ENCODE results near the gene SLC35A5.
"Not testable (repeated sequence)": the region's sequence is repeated elsewhere in the genome, so short reads cannot be mapped to it uniquely, and the experiment has no call there.

- not testable (repeated sequence) for TF ChIP-seq CTCF (IDR thresholded peaks at IDR 0.05); MYBL2 (CRISPR knock-in tag; IDR thresholded peaks at IDR 0.05); JUN (CRISPR knock-in tag; IDR thresholded peaks at IDR 0.05)
Observed at GRCh38 chr3:112518970-112519369, 42.9 kb upstream of the SLC35A5 start.
